K562 (cell line): Measurements from ENCODE around the gene FOXD4L3.
"Not testable (repeated sequence)": the region's sequence is repeated elsewhere in the genome, so short reads cannot be mapped to it uniquely, and the experiment has no call there.

Source experiments
- ATF3 ChIP-seq, 2 experiments: fragments of 450-650 bp in 1 of 2; sonication (generic) in 1 of 2; formaldehyde crosslinking in 1 of 2; IDR thresholded peaks in 1 of 2; conservative IDR thresholded peaks in 1 of 2; 2 replicates each; pipeline versions ENCODE4 v1.6.1 to v1.8.1; 2016 to 2023; ENCODE audit warnings: mild to moderate bottlenecking in 2 of 2, moderate library complexity in 2 of 2, inconsistent platforms in 1 of 2, missing genetic modification reagents in 1 of 2
- HMGXB4 ChIP-seq: sonication (generic); formaldehyde crosslinking; IDR thresholded peaks from 2 replicates; pipeline ENCODE4 v1.8.1; 2023; ENCODE audit warnings: mild to moderate bottlenecking, missing genetic modification reagents
- MYC ChIP-seq, 2 experiments: fragments of 250-450 bp in 1 of 2; sonication (Bioruptor Pico) in 1 of 2; IDR thresholded peaks; 2 replicates each; pipeline versions ENCODE4 v1.5.1 to v1.6.1; 2012 to 2021; ENCODE audit warnings: low read depth in 2 of 2, borderline replicate concordance in 1 of 2, improper control_type of control experiment in 1 of 2, low read length in 1 of 2, mild to moderate bottlenecking in 1 of 2, moderate library complexity in 1 of 2
- MYNN ChIP-seq, 2 experiments: sonication (generic); formaldehyde crosslinking in 1 of 2; IDR thresholded peaks; 2 replicates each; pipeline versions ENCODE4 v1.5.0 to v1.6.1; 2016 to 2020; ENCODE audit warnings: antibody characterized with exemption in 1 of 2, missing genetic modification reagents in 1 of 2
- NCOR1 ChIP-seq: fragments of 450-650 bp; IDR thresholded peaks from 2 replicates; pipeline ENCODE4 v1.6.1; 2016; ENCODE audit warnings: mild to moderate bottlenecking, moderate library complexity
- POLR2A ChIP-seq: fragments of 450-650 bp; conservative IDR thresholded peaks from 2 replicates; pipeline ENCODE4 v1.6.1; 2016
- RCOR1 ChIP-seq, 2 experiments: IDR thresholded peaks; 2 replicates each; pipeline ENCODE4 v1.6.1; 2012; ENCODE audit warnings: low read depth in 2 of 2, low read length in 2 of 2, borderline replicate concordance in 1 of 2, improper control_type of control experiment in 1 of 2
- REST ChIP-seq, 2 experiments: fragments of 450-650 bp; formaldehyde crosslinking in 1 of 2; IDR thresholded peaks; 2 replicates each; pipeline versions ENCODE4 v1.4.0 to v1.6.1; 2014 to 2020; ENCODE audit warnings: mild to moderate bottlenecking in 2 of 2, borderline replicate concordance in 1 of 2, low read depth in 1 of 2
- RNF2 ChIP-seq: sonication (generic); IDR thresholded peaks from 2 replicates; pipeline ENCODE4 v1.6.1; 2016
- SIX5 ChIP-seq, 2 experiments: IDR thresholded peaks; 2 replicates each; pipeline ENCODE4 v1.6.1; 2011; ENCODE audit warnings: low read length in 2 of 2, borderline replicate concordance in 1 of 2, low read depth in 1 of 2, mild to moderate bottlenecking in 1 of 2, moderate library complexity in 1 of 2; ENCODE audit not compliant: insufficient read depth in 1 of 2
- SP1 ChIP-seq: sonication (generic); formaldehyde crosslinking; IDR thresholded peaks from 2 replicates; pipeline ENCODE4 v1.8.1; 2022; ENCODE audit warnings: mild to moderate bottlenecking, missing genetic modification reagents
- ZNF75A ChIP-seq: fragments of 450-650 bp; formaldehyde crosslinking; IDR thresholded peaks from 2 replicates; pipeline ENCODE4 v1.4.0; 2020; ENCODE audit warnings: mild to moderate bottlenecking

- not testable (repeated sequence) for TF ChIP-seq ZNF75A (CRISPR knock-in tag); SIX5 (IDR thresholded peaks at IDR 0.05; ENCODE audit: borderline replicate concordance in 1 of 2, insufficient read depth in 1 of 2, low read depth in 1 of 2, low read length in 2 of 2); ATF3 (IDR thresholded peaks at IDR 0.05); ATF3 (CRISPR knock-in tag; conservative IDR thresholded peaks at IDR 0.05); SP1 (CRISPR knock-in tag); NCOR1; REST (IDR thresholded peaks at IDR 0.05; ENCODE audit: borderline replicate concordance); REST (CRISPR knock-in tag; IDR thresholded peaks at IDR 0.05; ENCODE audit: low read depth); MYC (IDR thresholded peaks at IDR 0.05; ENCODE audit: low read depth, low read length); MYC (CRISPR knock-in tag; IDR thresholded peaks at IDR 0.05; ENCODE audit: borderline replicate concordance, low read depth); RNF2; MYNN (IDR thresholded peaks at IDR 0.05); MYNN (CRISPR knock-in tag; IDR thresholded peaks at IDR 0.05); RCOR1 (IDR thresholded peaks at IDR 0.05; ENCODE audit: borderline replicate concordance in 1 of 2, low read depth in 2 of 2, low read length in 2 of 2); POLR2A; HMGXB4 (CRISPR knock-in tag)
Observed at GRCh38 chr9:68311208-68311607, 8.5 kb downstream of the FOXD4L3 start.
